CD4-positive, alpha-beta T cell treated with Interleukin-15 for 1 hour (primary cell): Measurements from ENCODE around the gene PROK1.

Source experiments
- DNase-seq: peaks from one replicate; pipeline ENCODE4 v3.0.0-alpha.2; 2020

The PROK1 gene

GRCh38 chr1:110490791-110491451 is 40.0 kb downstream of the PROK1 start:
- DNase-seq = no peak

DNA sequence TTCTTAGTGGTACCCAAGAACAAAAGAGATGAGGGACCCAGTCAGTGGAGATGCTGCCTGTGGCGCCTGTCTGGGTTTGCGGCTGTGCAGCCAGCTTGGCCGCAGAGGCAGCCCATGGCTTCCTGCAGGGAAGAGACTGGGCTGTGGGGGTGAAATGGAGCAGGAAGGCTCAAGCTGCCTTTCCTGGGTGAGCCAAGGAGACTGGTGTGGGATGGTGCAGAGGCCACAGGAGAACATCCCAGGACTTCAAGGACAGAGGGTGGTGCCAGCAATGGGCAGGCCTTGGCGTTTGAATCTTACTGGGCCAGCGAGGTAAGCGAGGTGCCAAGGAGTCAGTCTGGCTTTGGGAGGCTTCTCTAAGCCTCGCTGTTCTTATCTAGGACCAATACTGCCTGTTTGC is 41.6 kb downstream of the PROK1 start:
- DNase-seq = no peak

- no peak for DNase-seq
These were observed 42.2 kb downstream of the PROK1 start for GRCh38 chr1:110493059-110493699.

GRCh38 chr1:110494036-110494435 is 43.1 kb downstream of the PROK1 start:
- DNase-seq = no peak

DNA sequence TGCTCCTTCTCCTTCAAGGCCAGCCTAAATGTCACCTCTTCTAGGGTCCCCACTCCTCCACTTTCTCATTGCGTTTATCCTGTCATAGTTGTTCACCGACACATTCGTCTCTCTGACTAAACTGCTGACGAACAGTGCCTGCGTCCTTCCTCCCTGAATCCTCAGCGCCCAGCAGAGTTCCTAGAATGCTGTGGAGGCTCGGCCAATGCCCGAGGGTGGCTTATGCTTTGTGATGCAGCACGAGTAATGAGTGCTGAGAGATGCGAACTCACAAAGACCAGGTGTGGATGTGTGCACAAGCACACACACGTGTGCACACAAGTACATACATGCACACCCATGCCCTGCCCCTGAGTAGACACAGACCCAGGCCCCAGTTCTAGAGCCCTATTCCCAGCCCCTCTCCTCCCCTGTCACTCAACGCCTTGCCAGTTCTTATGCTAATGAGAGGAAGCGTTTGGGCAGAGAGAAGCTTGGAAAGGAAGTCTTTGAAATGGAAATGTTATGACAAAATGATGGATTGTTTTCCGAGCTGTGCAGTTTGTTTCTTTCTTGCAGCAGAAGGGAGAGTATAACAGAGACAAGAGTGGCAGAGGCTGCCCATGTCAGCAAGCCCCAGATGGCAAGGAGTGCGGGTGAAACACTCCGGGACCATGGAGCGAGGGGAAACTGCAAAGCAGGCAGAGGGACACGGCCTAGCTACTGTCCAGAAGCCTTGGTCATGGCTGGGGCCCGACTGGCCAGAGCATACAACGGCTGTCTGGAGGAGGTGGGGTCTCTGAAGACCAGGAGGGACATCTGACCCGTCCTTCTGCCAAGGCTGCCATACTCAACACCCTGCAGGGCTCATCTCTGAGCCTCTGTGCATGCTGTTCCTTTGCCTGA is 43.8 kb downstream of the PROK1 start:
- no peak for DNase-seq

- peak; percentile 67 for DNase-seq
These were observed 45.1 kb downstream of the PROK1 start for GRCh38 chr1:110495926-110496600.

DNA sequence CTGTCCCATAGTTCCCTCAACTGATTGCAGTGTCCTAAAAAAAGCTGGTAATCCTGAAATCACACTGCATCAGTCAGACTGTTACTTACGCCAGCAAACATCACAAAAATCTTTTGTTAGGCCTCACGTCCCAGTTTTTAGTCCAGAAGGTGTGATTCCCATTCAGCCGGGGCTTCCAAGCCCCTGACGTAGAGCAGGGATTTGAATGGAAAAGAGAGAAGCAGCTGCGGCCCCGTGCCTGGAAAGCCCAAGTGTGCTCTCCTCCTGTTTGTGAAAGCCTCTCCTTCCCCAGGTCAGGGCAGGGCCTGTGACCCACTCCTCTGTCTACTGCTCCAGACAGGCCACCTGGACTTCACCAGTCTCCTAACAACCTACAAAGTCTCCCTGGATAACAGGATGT is 47.3 kb downstream of the PROK1 start:
- no peak for DNase-seq

DNA sequence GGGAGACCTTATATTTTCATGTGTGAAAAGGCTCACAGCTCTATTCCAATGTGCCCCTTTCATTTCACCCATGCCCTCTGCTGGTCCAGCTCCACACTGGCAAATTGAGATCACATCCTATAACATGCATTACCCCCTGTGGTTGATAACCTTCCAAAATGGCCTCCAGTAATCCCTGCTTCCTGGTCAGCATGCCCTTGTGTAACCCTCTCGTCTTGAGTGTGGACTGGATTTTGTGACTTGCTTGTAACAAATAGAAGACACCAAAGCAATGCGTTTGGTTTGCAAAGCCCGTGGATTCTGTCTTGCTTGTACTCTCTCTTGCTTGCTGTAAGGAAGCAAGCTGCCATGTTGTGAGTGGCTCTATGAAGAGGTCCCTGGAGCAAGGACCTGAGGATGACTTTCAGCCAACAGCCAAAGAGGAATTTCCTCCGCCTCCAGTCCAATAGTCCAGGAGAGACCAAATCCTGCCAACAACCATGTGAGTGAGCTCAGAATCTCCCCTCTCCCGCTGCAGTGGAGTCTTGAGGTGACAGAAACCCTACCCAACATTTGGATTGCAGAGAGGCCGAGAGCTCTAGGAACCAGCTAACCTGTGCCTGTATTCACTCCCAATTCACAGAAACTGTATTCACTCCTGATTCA is 50.7 kb downstream of the PROK1 start:
- DNase-seq = no peak

- DNase-seq = no peak
These were observed 51.6 kb downstream of the PROK1 start for GRCh38 chr1:110502402-110503151.

DNA sequence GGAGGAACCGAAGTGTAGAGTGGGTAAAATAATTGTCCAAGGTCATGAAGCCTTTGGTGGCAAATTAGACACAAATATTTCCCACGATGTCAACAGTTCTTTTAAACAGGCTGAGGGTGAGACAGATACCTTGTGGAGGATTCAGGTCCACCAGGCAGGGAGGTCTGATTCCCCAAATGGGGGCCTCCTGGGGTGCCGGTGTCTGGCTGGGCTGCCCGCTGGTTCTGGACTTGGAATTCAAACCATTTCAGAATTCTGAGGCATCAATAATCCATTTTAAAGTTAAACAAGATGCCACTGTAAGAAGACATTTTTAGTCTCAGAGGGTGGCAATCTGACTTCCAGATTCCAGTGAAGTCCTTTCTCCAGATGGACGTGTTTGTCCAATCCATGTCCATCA is 52.5 kb downstream of the PROK1 start:
- DNase-seq = no peak

DNA sequence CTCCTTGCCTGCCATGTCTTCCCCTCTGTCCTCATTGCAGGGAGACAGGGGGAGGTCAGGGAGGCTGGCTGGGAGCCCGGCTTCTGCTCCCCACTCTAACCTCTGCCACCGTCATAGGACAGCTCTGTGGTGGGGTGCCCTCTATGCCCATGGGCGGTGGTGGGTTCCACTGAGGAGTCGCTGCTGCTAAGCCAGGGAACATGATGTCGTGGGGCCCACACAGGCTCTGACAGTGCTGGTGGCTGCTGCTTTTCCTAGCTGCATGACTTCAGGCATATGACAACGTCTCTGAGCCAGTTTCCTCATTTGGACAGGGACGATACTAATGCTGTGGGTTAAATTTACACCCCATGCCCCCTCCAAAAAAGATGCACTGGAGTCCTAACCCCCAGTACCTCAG is 53.3 kb downstream of the PROK1 start:
- DNase-seq = no peak

DNA sequence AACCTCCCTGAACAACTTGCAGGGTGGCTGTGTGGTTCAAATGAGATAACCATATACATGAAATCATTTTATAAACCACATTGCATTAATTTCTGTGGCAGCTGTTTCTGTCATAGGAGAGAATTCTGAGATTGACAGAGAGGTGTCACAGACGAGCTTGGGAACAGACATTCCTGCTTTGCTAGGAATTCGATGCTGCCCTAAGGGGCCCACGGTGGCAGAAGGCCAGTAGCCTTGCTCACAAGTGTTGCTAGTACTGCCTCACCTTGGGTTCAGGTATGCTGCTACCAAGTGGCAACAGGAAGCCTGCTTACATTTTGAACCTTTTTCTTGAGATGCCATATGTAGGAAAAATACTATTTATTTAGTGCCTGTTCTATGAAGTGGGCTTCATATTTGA is 54.6 kb downstream of the PROK1 start:
- DNase-seq = no peak

- no peak for DNase-seq
These were observed 55.6 kb downstream of the PROK1 start for GRCh38 chr1:110506541-110506940.
